Neuron (in vitro differentiated cells): Measurements from ENCODE around the gene EGR4.

Source experiments
- H2AFZ ChIP-seq: one replicate; pipeline ENCODE4 v1.6.1; 2013; ENCODE audit warnings: low read depth, mild to moderate bottlenecking, inconsistent platforms, low read length, moderate library complexity
- H3K27me3 ChIP-seq: one replicate; pipeline ENCODE4 v1.6.1; 2013; ENCODE audit warnings: low read length; ENCODE audit not compliant: insufficient read depth
- H3K36me3 ChIP-seq: one replicate; pipeline ENCODE4 v1.6.1; 2013; ENCODE audit warnings: low read length; ENCODE audit not compliant: insufficient read depth
- H3K4me1 ChIP-seq: one replicate; pipeline ENCODE4 v1.6.1; 2013; ENCODE audit warnings: low read length; ENCODE audit not compliant: insufficient read depth
- H3K4me3 ChIP-seq: 2 replicates; pipeline ENCODE4 v1.5.1; 2013; ENCODE audit warnings: mild to moderate bottlenecking, low read length, moderate library complexity
- H3K9me3 ChIP-seq: one replicate; pipeline ENCODE4 v1.6.1; 2013; ENCODE audit warnings: low read length

Gene EGR4

GRCh38 chr2:73297151-73297559 lies 3.8 kb upstream of the EGR4 start:
- H3K27me3 ChIP-seq: peaks cover 53% of the 10 kb centered on the region
- H3K4me3 ChIP-seq: no peak overlapping the region
- H2AFZ ChIP-seq: no peak overlapping the region
- H3K4me1 ChIP-seq: peaks cover 16% of the 10 kb centered on the region
- H3K36me3 ChIP-seq: no peaks in the 10 kb centered on the region
- H3K9me3 ChIP-seq: no peaks in the 10 kb centered on the region

- H3K27me3 ChIP-seq: peaks cover 60% of the 10 kb centered on the region
- H3K36me3 ChIP-seq: no peaks in the 10 kb centered on the region
Measured at GRCh38 chr2:73295751-73296400, 2.5 kb upstream of the EGR4 start.

GRCh38 chr2:73294239-73294638 lies 891 bp upstream of the EGR4 start:
- Histone ChIP-seq H3K4me1 (peaks cover 21% of the 10 kb centered on the region), H3K27me3 (peaks cover 61% of the 10 kb centered on the region), H3K9me3 (no peaks in the 10 kb centered on the region), H3K36me3 (no peaks in the 10 kb centered on the region), H2AFZ (no peak overlapping the region), H3K4me3 (no peak overlapping the region)

More at GRCh38 chr2:73295751-73296400, 2.5 kb upstream of the EGR4 start:
- no peak overlapping the region for H2AFZ ChIP-seq
- no peaks in the 10 kb centered on the region for H3K9me3 ChIP-seq
- no peak overlapping the region for H3K4me3 ChIP-seq
- peaks cover 21% of the 10 kb centered on the region for H3K4me1 ChIP-seq

- Histone ChIP-seq H3K27me3 (peaks cover 73% of the 10 kb centered on the region), H3K36me3 (no peaks in the 10 kb centered on the region), H2AFZ (peak overlapping the region; percentile 66), H3K9me3 (no peaks in the 10 kb centered on the region), H3K4me3 (peak overlapping the region; percentile 46), H3K4me1 (peaks cover 21% of the 10 kb centered on the region)
Measured at GRCh38 chr2:73292906-73293533, 328 bp downstream of the EGR4 start.

- peaks cover 75% of the 10 kb centered on the region for H3K27me3 ChIP-seq
- H3K4me3 ChIP-seq: no peak overlapping the region
- no peaks in the 10 kb centered on the region for H3K36me3 ChIP-seq
- H3K4me1 ChIP-seq: peaks cover 17% of the 10 kb centered on the region
- H2AFZ ChIP-seq: peak overlapping the region; percentile 59
- no peaks in the 10 kb centered on the region for H3K9me3 ChIP-seq
Measured at GRCh38 chr2:73292316-73292905, 937 bp downstream of the EGR4 start.

- Histone ChIP-seq H3K4me3 (peak overlapping the region; percentile 7), H3K27me3 (peaks cover 80% of the 10 kb centered on the region), H3K4me1 (peaks cover 10% of the 10 kb centered on the region), H2AFZ (peak overlapping the region; percentile 59), H3K36me3 (no peaks in the 10 kb centered on the region), H3K9me3 (no peaks in the 10 kb centered on the region)
Measured at GRCh38 chr2:73291461-73292315, 1.7 kb downstream of the EGR4 start.

GRCh38 chr2:73291093-73291460 lies 2.3 kb downstream of the EGR4 start:
- peak overlapping the region; percentile 7 for H3K4me3 ChIP-seq
- peaks cover 10% of the 10 kb centered on the region for H3K4me1 ChIP-seq
- peaks cover 82% of the 10 kb centered on the region for H3K27me3 ChIP-seq
- H2AFZ ChIP-seq: peak overlapping the region; percentile 59
- H3K36me3 ChIP-seq: no peaks in the 10 kb centered on the region
- no peaks in the 10 kb centered on the region for H3K9me3 ChIP-seq

GRCh38 chr2:73290049-73290839 lies 3.1 kb downstream of the EGR4 start:
- Histone ChIP-seq H3K4me1 (peaks cover 10% of the 10 kb centered on the region), H3K27me3 (peaks cover 79% of the 10 kb centered on the region), H2AFZ (no peak overlapping the region), H3K4me3 (no peak overlapping the region), H3K36me3 (no peaks in the 10 kb centered on the region), H3K9me3 (no peaks in the 10 kb centered on the region)

GRCh38 chr2:73289304-73289703 lies 4.0 kb downstream of the EGR4 start:
- Histone ChIP-seq H3K27me3 (peaks cover 74% of the 10 kb centered on the region), H3K36me3 (no peaks in the 10 kb centered on the region), H3K9me3 (no peaks in the 10 kb centered on the region), H2AFZ (no peak overlapping the region), H3K4me1 (peaks cover 13% of the 10 kb centered on the region), H3K4me3 (no peak overlapping the region)

GRCh38 chr2:73286134-73286655 lies 7.2 kb downstream of the EGR4 start:
- H3K4me3 ChIP-seq: no peak overlapping the region
- H3K4me1 ChIP-seq: peaks cover 17% of the 10 kb centered on the region
- peaks cover 47% of the 10 kb centered on the region for H3K27me3 ChIP-seq
- no peaks in the 10 kb centered on the region for H3K36me3 ChIP-seq
- H3K9me3 ChIP-seq: no peaks in the 10 kb centered on the region
- no peak overlapping the region for H2AFZ ChIP-seq

- Histone ChIP-seq H3K36me3 (no peaks in the 10 kb centered on the region), H3K27me3 (peaks cover 38% of the 10 kb centered on the region), H3K9me3 (no peaks in the 10 kb centered on the region), H3K4me1 (peaks cover 16% of the 10 kb centered on the region), H2AFZ (peak overlapping the region; percentile 98), H3K4me3 (peak overlapping the region; percentile 80)
Measured at GRCh38 chr2:73285159-73285739, 8.1 kb downstream of the EGR4 start.
